GM23338 (cell line): ENCODE data around the gene SAC3D1. TPM values are rescaled to one million over a fixed set of nuclear protein-coding genes. Genes with fewer than 3 reads are reported as not detected.

Experiments used
- ATAC-seq: fragments of 200-7000 bp; cut with Tn5 transposase; 3 replicates; pipeline ENCODE4 v1.9.1; 2020
- DNase-seq: peaks from one replicate; pipeline ENCODE4 v3.0.0-alpha.2; 2015; ENCODE audit warnings: low spot score
- H2AFZ ChIP-seq: fragments of 200-600 bp; sonication (generic); 2 replicates; pipeline ENCODE4 v1.8.0; 2016; ENCODE audit warnings: antibody characterized with exemption, mild to moderate bottlenecking, moderate library complexity
- H3F3A ChIP-seq: fragments of 200-600 bp; sonication (generic); replicated peaks from 2 replicates; pipeline ENCODE4 v1.8.0; 2017; ENCODE audit warnings: antibody characterized with exemption, mixed run types, low read depth
- H3K27ac ChIP-seq: fragments of 200-600 bp; sonication (generic); 2 replicates; pipeline ENCODE4 v1.6.1; 2016; ENCODE audit warnings: low read depth
- H3K27me3 ChIP-seq: fragments of 200-600 bp; sonication (generic); 2 replicates; pipeline ENCODE4 v1.8.0; 2016; ENCODE audit warnings: mild to moderate bottlenecking, mixed run types, moderate library complexity; ENCODE audit not compliant: insufficient read depth
- H3K36me3 ChIP-seq: fragments of 200-600 bp; sonication (generic); 2 replicates; pipeline ENCODE4 v1.8.0; 2016; ENCODE audit warnings: mild to moderate bottlenecking; ENCODE audit not compliant: insufficient read depth
- H3K4me1 ChIP-seq: fragments of 200-600 bp; sonication (generic); 2 replicates; pipeline ENCODE4 v1.8.0; 2016; ENCODE audit warnings: mild to moderate bottlenecking, moderate library complexity; ENCODE audit not compliant: insufficient read depth
- H3K4me2 ChIP-seq: fragments of 200-600 bp; sonication (generic); 2 replicates; pipeline ENCODE4 v1.7.1; 2017; ENCODE audit warnings: mixed run types
- H3K4me3 ChIP-seq: fragments of 200-600 bp; sonication (generic); 2 replicates; pipeline ENCODE4 v1.6.1; 2016; ENCODE audit warnings: mixed run types
- H3K79me2 ChIP-seq: fragments of 200-600 bp; sonication (generic); replicated peaks from 2 replicates; pipeline ENCODE4 v1.8.0; 2017; ENCODE audit warnings: mild to moderate bottlenecking; ENCODE audit not compliant: insufficient read depth
- H3K9me2 ChIP-seq: fragments of 200-600 bp; sonication (generic); 2 replicates; pipeline ENCODE4 v1.8.0; 2017; ENCODE audit not compliant: insufficient read depth
- H4K20me1 ChIP-seq: fragments of 200-600 bp; sonication (generic); replicated peaks from 2 replicates; pipeline ENCODE4 v1.8.0; 2017; ENCODE audit warnings: mild to moderate bottlenecking; ENCODE audit not compliant: insufficient read depth
- H3K27ac Mint-ChIP-seq: 2 replicates; pipeline ENCODE4 v1.8.0; 2020; ENCODE audit warnings: inconsistent platforms, mild to moderate bottlenecking, moderate library complexity, mixed read lengths
- H3K27me3 Mint-ChIP-seq: 3 replicates; pipeline ENCODE4 v1.8.0; 2022; ENCODE audit warnings: low read depth, mild to moderate bottlenecking, moderate library complexity, mixed read lengths, inconsistent platforms; ENCODE audit not compliant: insufficient read depth, poor library complexity
- H3K36me3 Mint-ChIP-seq: 3 replicates; pipeline ENCODE4 v1.8.0; 2021; ENCODE audit warnings: low read depth, mild to moderate bottlenecking, inconsistent platforms, moderate library complexity, mixed read lengths
- H3K4me1 Mint-ChIP-seq: 3 replicates; pipeline ENCODE4 v1.8.0; 2020; ENCODE audit warnings: mild to moderate bottlenecking, inconsistent platforms, mixed read lengths
- H3K4me3 Mint-ChIP-seq: 3 replicates; pipeline ENCODE4 v1.8.0; 2021; ENCODE audit warnings: moderate library complexity, mild to moderate bottlenecking, inconsistent platforms, mixed read lengths
- H3K9me3 Mint-ChIP-seq: 3 replicates; pipeline ENCODE4 v1.8.0; 2020; ENCODE audit warnings: moderate library complexity, mild to moderate bottlenecking, inconsistent platforms, mixed read lengths
- CREB1 ChIP-seq: fragments of 250-450 bp; sonication (Bioruptor Pico); IDR thresholded peaks from 2 replicates; pipeline ENCODE4 v1.5.0; 2020; ENCODE audit warnings: low read depth, mild to moderate bottlenecking, moderate library complexity
- EZH2 ChIP-seq: fragments of 200-600 bp; sonication (generic); IDR thresholded peaks from one replicate; pipeline ENCODE4 v1.8.0; 2017; ENCODE audit warnings: antibody characterized with exemption, mild to moderate bottlenecking, low read depth; ENCODE audit not compliant: unreplicated experiment
- EZH2phosphoT487 ChIP-seq: fragments of 200-600 bp; sonication (generic); IDR thresholded peaks from one replicate; pipeline ENCODE4 v1.8.1; 2018; ENCODE audit warnings: antibody characterized with exemption; ENCODE audit not compliant: unreplicated experiment
- JUNB ChIP-seq: IDR thresholded peaks from one replicate; pipeline ENCODE4 v1.6.1; 2016; ENCODE audit warnings: antibody characterized with exemption; ENCODE audit not compliant: unreplicated experiment
- NANOG ChIP-seq: IDR thresholded peaks from 2 replicates; pipeline ENCODE4 v1.6.1; 2016; ENCODE audit warnings: antibody characterized with exemption, borderline replicate concordance
- POLR2AphosphoS5 ChIP-seq: IDR thresholded peaks from 2 replicates; pipeline ENCODE4 v1.6.1; 2016; ENCODE audit warnings: antibody characterized with exemption, low read depth
- ZNF114 ChIP-seq: fragments of 250-450 bp; sonication (Bioruptor Pico); IDR thresholded peaks from 2 replicates; pipeline ENCODE4 v1.5.0; 2020; ENCODE audit warnings: mild to moderate bottlenecking, moderate library complexity
- ZNF331 ChIP-seq: fragments of 250-450 bp; sonication (Bioruptor Pico); IDR thresholded peaks from 2 replicates; pipeline ENCODE4 v1.5.0; 2020; ENCODE audit warnings: low read depth, mild to moderate bottlenecking, moderate library complexity
- polyA plus RNA-seq: library from polyadenylated mRNA; unstranded; fragments of >200 nt; fragmentation: Nextera tagmentation; extraction: Ambion mirVana; gene quantifications from 2 replicates; pipeline ENCODE4 v1.2.1, GENCODE V29; 2016
- total RNA-seq: library from RNA; depleted of rRNA; stranded (reverse); fragments of >200 nt; shearing (Covaris generic); gene quantifications from 2 replicates; pipeline ENCODE4 v1.2.3, GENCODE V29; 2014
- TF ChIP-seq, protein P1 (sequence below): IDR thresholded peaks from one replicate; pipeline ENCODE4 v1.6.1; 2018; ENCODE audit warnings: antibody characterized with exemption; ENCODE audit not compliant: unreplicated experiment
- TF ChIP-seq, protein P2 (sequence below): IDR thresholded peaks from 2 replicates; pipeline ENCODE4 v1.6.1; 2016; ENCODE audit warnings: antibody characterized with exemption
- TF ChIP-seq, protein P3 (sequence below): fragments of 250-450 bp; sonication (Bioruptor Pico); IDR thresholded peaks from 2 replicates; pipeline ENCODE4 v1.5.0; 2020; ENCODE audit warnings: mild to moderate bottlenecking, moderate library complexity
- TF ChIP-seq, protein P4 (sequence below), 2 experiments: fragments of 200-600 bp in 1 of 2; sonication (generic) in 1 of 2; conservative IDR thresholded peaks; 2 replicates each; pipeline versions ENCODE4 v1.5.1 to v1.6.1; 2016 to 2017; ENCODE audit warnings: antibody characterized with exemption in 2 of 2, low read depth in 2 of 2, mild to moderate bottlenecking in 2 of 2, moderate library complexity in 1 of 2

Gene SAC3D1
- total and polyA plus RNA-seq, 2 experiments from 2014 or later, result 21.6 to 30.3 TPM

DNA sequence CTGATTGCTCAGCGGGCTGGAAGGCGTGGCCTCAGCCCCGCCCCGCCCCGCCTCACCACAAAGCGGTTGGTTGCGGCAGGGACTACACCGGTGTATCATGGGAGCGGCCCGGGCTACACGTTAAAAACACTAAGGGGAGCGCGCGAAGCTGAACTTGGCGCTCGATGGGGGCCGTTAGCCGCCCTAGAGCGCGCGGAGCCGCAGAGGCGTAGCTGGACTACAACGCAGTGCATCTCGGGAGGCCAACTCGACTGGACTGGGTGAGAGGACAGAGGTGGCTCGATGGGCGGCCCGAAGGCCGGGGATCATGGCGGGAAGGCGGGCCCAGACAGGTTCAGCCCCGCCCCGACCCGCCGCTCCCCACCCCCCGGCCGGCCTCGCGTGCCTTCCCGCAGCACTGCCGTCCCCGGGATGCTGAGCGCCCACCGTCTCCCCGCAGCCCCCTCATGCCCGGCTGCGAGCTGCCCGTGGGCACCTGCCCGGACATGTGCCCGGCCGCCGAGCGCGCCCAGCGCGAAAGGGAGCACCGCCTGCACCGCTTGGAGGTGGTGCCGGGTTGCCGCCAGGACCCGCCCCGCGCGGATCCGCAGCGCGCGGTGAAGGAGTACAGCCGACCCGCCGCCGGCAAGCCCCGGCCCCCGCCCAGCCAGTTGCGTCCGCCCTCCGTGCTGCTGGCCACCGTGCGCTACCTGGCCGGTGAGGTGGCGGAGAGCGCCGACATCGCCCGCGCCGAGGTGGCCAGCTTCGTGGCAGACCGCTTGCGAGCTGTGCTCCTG is at the start of gene SAC3D1 (continued):
- TF ChIP-seq EZH2phosphoT487, result no peak

DNA sequence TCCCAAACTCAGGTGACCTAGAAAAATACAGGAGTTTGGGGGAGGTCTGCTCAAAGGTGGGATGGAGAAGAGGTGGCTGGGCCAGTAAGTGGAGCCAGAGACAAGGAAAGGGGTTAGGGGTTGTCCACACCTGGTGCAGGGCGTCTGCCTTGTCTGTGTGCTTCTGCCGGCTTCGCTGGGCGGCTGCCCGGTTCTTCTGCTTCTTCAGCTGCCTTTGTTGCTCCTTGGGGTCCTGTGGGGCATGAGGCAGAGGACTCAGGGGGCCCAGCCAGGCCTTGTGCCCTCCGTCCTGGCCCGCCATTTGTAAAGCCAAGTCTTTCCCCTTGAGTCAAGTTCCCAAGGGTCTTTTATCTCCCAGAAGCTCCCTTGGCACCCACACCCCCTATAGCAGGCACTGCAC is 46.7 kb upstream of the SAC3D1 start:
- H3K27me3 ChIP-seq, result no peaks in the 10 kb centered on the region
- H3K27ac ChIP-seq, result no peak overlapping the region
- no peak overlapping the region for H3K4me2 ChIP-seq
- no peak for DNase-seq
- no peak overlapping the region for H3K4me3 Mint-ChIP-seq
- peaks cover 16% of the 10 kb centered on the region for H3K4me1 Mint-ChIP-seq
- no peaks in the 10 kb centered on the region for H3K9me2 ChIP-seq
- ATAC-seq, result no peak
- no peaks in the 10 kb centered on the region for H3K79me2 ChIP-seq
- H2AFZ ChIP-seq, result no peak overlapping the region
- peaks cover 11% of the 10 kb centered on the region for H3K4me1 ChIP-seq
- H3F3A ChIP-seq, result no peaks in the 10 kb centered on the region
- H3K9me3 Mint-ChIP-seq, result no peaks in the 10 kb centered on the region
- H3K27me3 Mint-ChIP-seq, result peaks cover 12% of the 10 kb centered on the region
- no peaks in the 10 kb centered on the region for H3K36me3 Mint-ChIP-seq
- H3K36me3 ChIP-seq, result no peaks in the 10 kb centered on the region
- H4K20me1 ChIP-seq, result no peaks in the 10 kb centered on the region
- no peak overlapping the region for H3K27ac Mint-ChIP-seq
- no peak overlapping the region for H3K4me3 ChIP-seq
- TF ChIP-seq, protein P1, sequence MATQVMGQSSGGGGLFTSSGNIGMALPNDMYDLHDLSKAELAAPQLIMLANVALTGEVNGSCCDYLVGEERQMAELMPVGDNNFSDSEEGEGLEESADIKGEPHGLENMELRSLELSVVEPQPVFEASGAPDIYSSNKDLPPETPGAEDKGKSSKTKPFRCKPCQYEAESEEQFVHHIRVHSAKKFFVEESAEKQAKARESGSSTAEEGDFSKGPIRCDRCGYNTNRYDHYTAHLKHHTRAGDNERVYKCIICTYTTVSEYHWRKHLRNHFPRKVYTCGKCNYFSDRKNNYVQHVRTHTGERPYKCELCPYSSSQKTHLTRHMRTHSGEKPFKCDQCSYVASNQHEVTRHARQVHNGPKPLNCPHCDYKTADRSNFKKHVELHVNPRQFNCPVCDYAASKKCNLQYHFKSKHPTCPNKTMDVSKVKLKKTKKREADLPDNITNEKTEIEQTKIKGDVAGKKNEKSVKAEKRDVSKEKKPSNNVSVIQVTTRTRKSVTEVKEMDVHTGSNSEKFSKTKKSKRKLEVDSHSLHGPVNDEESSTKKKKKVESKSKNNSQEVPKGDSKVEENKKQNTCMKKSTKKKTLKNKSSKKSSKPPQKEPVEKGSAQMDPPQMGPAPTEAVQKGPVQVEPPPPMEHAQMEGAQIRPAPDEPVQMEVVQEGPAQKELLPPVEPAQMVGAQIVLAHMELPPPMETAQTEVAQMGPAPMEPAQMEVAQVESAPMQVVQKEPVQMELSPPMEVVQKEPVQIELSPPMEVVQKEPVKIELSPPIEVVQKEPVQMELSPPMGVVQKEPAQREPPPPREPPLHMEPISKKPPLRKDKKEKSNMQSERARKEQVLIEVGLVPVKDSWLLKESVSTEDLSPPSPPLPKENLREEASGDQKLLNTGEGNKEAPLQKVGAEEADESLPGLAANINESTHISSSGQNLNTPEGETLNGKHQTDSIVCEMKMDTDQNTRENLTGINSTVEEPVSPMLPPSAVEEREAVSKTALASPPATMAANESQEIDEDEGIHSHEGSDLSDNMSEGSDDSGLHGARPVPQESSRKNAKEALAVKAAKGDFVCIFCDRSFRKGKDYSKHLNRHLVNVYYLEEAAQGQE, result no peak
- TF ChIP-seq NANOG (no peak), ZNF114 (CRISPR knock-in tag) (no peak), EZH2phosphoT487 (no peak), EZH2 (no peak), ZNF331 (CRISPR knock-in tag) (no peak), CREB1 (no peak), POLR2AphosphoS5 (no peak), JUNB (no peak)
- TF ChIP-seq, protein P2, sequence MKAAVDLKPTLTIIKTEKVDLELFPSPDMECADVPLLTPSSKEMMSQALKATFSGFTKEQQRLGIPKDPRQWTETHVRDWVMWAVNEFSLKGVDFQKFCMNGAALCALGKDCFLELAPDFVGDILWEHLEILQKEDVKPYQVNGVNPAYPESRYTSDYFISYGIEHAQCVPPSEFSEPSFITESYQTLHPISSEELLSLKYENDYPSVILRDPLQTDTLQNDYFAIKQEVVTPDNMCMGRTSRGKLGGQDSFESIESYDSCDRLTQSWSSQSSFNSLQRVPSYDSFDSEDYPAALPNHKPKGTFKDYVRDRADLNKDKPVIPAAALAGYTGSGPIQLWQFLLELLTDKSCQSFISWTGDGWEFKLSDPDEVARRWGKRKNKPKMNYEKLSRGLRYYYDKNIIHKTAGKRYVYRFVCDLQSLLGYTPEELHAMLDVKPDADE, result no peak
- TF ChIP-seq, protein P3, sequence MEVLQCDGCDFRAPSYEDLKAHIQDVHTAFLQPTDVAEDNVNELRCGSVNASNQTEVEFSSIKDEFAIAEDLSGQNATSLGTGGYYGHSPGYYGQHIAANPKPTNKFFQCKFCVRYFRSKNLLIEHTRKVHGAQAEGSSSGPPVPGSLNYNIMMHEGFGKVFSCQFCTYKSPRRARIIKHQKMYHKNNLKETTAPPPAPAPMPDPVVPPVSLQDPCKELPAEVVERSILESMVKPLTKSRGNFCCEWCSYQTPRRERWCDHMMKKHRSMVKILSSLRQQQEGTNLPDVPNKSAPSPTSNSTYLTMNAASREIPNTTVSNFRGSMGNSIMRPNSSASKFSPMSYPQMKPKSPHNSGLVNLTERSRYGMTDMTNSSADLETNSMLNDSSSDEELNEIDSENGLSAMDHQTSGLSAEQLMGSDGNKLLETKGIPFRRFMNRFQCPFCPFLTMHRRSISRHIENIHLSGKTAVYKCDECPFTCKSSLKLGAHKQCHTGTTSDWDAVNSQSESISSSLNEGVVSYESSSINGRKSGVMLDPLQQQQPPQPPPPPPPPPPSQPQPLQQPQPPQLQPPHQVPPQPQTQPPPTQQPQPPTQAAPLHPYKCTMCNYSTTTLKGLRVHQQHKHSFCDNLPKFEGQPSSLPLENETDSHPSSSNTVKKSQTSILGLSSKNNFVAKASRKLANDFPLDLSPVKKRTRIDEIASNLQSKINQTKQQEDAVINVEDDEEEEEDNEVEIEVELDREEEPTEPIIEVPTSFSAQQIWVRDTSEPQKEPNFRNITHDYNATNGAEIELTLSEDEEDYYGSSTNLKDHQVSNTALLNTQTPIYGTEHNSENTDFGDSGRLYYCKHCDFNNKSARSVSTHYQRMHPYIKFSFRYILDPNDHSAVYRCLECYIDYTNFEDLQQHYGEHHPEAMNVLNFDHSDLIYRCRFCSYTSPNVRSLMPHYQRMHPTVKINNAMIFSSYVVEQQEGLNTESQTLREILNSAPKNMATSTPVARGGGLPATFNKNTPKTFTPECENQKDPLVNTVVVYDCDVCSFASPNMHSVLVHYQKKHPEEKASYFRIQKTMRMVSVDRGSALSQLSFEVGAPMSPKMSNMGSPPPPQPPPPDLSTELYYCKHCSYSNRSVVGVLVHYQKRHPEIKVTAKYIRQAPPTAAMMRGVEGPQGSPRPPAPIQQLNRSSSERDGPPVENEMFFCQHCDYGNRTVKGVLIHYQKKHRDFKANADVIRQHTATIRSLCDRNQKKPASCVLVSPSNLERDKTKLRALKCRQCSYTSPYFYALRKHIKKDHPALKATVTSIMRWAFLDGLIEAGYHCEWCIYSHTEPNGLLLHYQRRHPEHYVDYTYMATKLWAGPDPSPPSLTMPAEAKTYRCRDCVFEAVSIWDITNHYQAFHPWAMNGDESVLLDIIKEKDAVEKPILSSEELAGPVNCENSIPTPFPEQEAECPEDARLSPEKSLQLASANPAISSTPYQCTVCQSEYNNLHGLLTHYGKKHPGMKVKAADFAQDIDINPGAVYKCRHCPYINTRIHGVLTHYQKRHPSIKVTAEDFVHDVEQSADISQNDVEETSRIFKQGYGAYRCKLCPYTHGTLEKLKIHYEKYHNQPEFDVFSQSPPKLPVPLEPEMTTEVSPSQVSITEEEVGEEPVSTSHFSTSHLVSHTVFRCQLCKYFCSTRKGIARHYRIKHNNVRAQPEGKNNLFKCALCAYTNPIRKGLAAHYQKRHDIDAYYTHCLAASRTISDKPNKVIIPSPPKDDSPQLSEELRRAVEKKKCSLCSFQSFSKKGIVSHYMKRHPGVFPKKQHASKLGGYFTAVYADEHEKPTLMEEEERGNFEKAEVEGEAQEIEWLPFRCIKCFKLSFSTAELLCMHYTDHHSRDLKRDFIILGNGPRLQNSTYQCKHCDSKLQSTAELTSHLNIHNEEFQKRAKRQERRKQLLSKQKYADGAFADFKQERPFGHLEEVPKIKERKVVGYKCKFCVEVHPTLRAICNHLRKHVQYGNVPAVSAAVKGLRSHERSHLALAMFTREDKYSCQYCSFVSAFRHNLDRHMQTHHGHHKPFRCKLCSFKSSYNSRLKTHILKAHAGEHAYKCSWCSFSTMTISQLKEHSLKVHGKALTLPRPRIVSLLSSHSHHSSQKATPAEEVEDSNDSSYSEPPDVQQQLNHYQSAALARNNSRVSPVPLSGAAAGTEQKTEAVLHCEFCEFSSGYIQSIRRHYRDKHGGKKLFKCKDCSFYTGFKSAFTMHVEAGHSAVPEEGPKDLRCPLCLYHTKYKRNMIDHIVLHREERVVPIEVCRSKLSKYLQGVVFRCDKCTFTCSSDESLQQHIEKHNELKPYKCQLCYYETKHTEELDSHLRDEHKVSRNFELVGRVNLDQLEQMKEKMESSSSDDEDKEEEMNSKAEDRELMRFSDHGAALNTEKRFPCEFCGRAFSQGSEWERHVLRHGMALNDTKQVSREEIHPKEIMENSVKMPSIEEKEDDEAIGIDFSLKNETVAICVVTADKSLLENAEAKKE, result no peak
- TF ChIP-seq, protein P4, sequence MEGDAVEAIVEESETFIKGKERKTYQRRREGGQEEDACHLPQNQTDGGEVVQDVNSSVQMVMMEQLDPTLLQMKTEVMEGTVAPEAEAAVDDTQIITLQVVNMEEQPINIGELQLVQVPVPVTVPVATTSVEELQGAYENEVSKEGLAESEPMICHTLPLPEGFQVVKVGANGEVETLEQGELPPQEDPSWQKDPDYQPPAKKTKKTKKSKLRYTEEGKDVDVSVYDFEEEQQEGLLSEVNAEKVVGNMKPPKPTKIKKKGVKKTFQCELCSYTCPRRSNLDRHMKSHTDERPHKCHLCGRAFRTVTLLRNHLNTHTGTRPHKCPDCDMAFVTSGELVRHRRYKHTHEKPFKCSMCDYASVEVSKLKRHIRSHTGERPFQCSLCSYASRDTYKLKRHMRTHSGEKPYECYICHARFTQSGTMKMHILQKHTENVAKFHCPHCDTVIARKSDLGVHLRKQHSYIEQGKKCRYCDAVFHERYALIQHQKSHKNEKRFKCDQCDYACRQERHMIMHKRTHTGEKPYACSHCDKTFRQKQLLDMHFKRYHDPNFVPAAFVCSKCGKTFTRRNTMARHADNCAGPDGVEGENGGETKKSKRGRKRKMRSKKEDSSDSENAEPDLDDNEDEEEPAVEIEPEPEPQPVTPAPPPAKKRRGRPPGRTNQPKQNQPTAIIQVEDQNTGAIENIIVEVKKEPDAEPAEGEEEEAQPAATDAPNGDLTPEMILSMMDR (conservative IDR thresholded peaks at IDR 0.05; ENCODE audit: low read depth in 2 of 2), result no peak
